ENCODE measurements around the gene EMILIN2. TPM values are rescaled to one million over a fixed set of nuclear protein-coding genes. Genes with fewer than 3 reads are reported as not detected.

Gene EMILIN2
- total and polyA plus RNA-seq, 2 donors (not counting 3 experiments of a cell fraction or from before 2014, with no cell fraction given): 9.4 to 13.4 TPM

- Histone ChIP-seq H3K27ac (ENCODE audit: insufficient read depth, low read depth, low read length) (no peak overlapping the region), H3K27me3 (ENCODE audit: control insufficient read depth in 2 of 2, insufficient read depth in 2 of 2, low read length in 2 of 2) (no peaks in the 10 kb centered on the region), H3K4me1 (ENCODE audit: control insufficient read depth, extremely low read depth, insufficient read depth, low read length) (peaks cover 6% of the 10 kb centered on the region), H3K36me3 (ENCODE audit: control insufficient read depth in 2 of 2, extremely low read depth in 1 of 2, insufficient read depth in 2 of 2, low read length in 2 of 2) (no peaks in the 10 kb centered on the region), H3K9me3 (replicated peaks; ENCODE audit: control insufficient read depth, insufficient read depth, low read length) (no peaks in the 10 kb centered on the region), H3K9me1 (replicated peaks; ENCODE audit: control insufficient read depth, extremely low read depth, insufficient read depth, low read length) (no peaks in the 10 kb centered on the region), H3K79me2 (ENCODE audit: control insufficient read depth, insufficient read depth, low read length) (no peaks in the 10 kb centered on the region), H3K4me2 (ENCODE audit: insufficient read depth, low read length) (no peak overlapping the region), H3K9ac (replicated peaks; ENCODE audit: extremely low read depth, insufficient read depth, low read length) (no peak overlapping the region), H3K4me3 (replicated peaks in 1 of 3; ENCODE audit: insufficient read depth in 1 of 3, low read depth in 1 of 3, low read length in 3 of 3) (no peak overlapping the region), H2AFZ (ENCODE audit: low read depth, low read length) (no peak overlapping the region), H4K20me1 (replicated peaks; ENCODE audit: control insufficient read depth, extremely low read depth, insufficient read depth, low read length) (no peaks in the 10 kb centered on the region)
- no TSS peak for BruUV-seq (replicated peaks)
- intact Hi-C loops (cut with micrococcal nuclease): loop anchor here (5.0 to 10.0 kb wide), 2 partner anchors 134 to 247 kb away; partner anchors contain the start of gene SMCHD1
- FAIRE-seq (no peak), DNase-seq (ENCODE audit: low read depth, low spot score) (no peak)
- CTCF ChIA-PET: no interaction called here
- POLR2A ChIA-PET: no interaction called here
- TF ChIP-seq JUN (IDR thresholded peaks at IDR 0.05; ENCODE audit: borderline replicate concordance, insufficient read depth, insufficient read length, low read depth): no peak
- TF ChIP-seq EZH2 (IDR thresholded peaks at IDR 0.05; ENCODE audit: borderline replicate concordance, low read depth, low read length, severe bottlenecking): no peak
- no peak for TF ChIP-seq FOS (IDR thresholded peaks at IDR 0.05; ENCODE audit: borderline replicate concordance, insufficient read depth, low read length)
- no peak for TF ChIP-seq GATA2 (IDR thresholded peaks at IDR 0.05; ENCODE audit: insufficient read depth, insufficient read length, low read depth, low read length)
- TF ChIP-seq MYC (IDR thresholded peaks at IDR 0.05; ENCODE audit: low read depth, low read length): no peak
- no peak for TF ChIP-seq MAX (IDR thresholded peaks at IDR 0.05; ENCODE audit: insufficient read depth, insufficient read length)
- TF ChIP-seq POLR2A (IDR thresholded peaks at IDR 0.05; ENCODE audit: low read depth, low read length): no peak
- TF ChIP-seq CTCF (IDR thresholded peaks at IDR 0.05; ENCODE audit: extremely low read depth in 1 of 2, insufficient read depth in 1 of 2, low read depth in 1 of 2, low read length in 2 of 2): no peak
- no peak for TF ChIP-seq POLR2AphosphoS5 (IDR thresholded peaks at IDR 0.05; ENCODE audit: insufficient read depth, low read depth, low read length)
- dilution Hi-C loops (cut with MboI; ENCODE audit: extremely low pct_ligation_motif_present, low sequenced_read_pairs): no loop called here
These were observed 54.7 kb downstream of the EMILIN2 start for GRCh38 chr18:2901423-2901985.
